HUES64 (cell line): ENCODE data around the gene RNASEH1.
A peak's percentile ranks its signal among the peaks of the same experiment; 100 is the strongest.

Experiments used
- H3K27ac ChIP-seq: 2 replicates; pipeline ENCODE4 v1.7.0; 2013; ENCODE audit warnings: low read depth, low read length, inconsistent platforms
- H3K27me3 ChIP-seq: 2 replicates; pipeline ENCODE4 v1.6.1; 2013; ENCODE audit warnings: mild to moderate bottlenecking, low read length; ENCODE audit not compliant: insufficient read depth
- H3K36me3 ChIP-seq: 2 replicates; pipeline ENCODE4 v1.6.1; 2013; ENCODE audit warnings: mild to moderate bottlenecking, low read length; ENCODE audit not compliant: insufficient read depth
- H3K4me1 ChIP-seq: 2 replicates; pipeline ENCODE4 v1.6.1; 2013; ENCODE audit warnings: mild to moderate bottlenecking, low read length, moderate library complexity; ENCODE audit not compliant: insufficient read depth
- H3K4me3 ChIP-seq: 2 replicates; pipeline ENCODE4 v1.5.1; 2013; ENCODE audit warnings: mild to moderate bottlenecking, low read length, moderate library complexity
- H3K9ac ChIP-seq: 2 replicates; pipeline ENCODE4 v1.6.1; 2013; ENCODE audit warnings: mild to moderate bottlenecking, low read depth, low read length
- H3K9me3 ChIP-seq: 2 replicates; pipeline ENCODE4 v1.6.1; 2013; ENCODE audit warnings: low read depth, low read length; ENCODE audit not compliant: insufficient read depth
- WGBS: fragments of 150-250, 120-280 bp; methylation state at CpG from one replicate; pipeline ENCODE4 v1.1.7; 2013; ENCODE audit warnings: missing lambda C conversion rate; 5-methylcytosine and 5-hydroxymethylcytosine counted together

RNASEH1 gene

DNA sequence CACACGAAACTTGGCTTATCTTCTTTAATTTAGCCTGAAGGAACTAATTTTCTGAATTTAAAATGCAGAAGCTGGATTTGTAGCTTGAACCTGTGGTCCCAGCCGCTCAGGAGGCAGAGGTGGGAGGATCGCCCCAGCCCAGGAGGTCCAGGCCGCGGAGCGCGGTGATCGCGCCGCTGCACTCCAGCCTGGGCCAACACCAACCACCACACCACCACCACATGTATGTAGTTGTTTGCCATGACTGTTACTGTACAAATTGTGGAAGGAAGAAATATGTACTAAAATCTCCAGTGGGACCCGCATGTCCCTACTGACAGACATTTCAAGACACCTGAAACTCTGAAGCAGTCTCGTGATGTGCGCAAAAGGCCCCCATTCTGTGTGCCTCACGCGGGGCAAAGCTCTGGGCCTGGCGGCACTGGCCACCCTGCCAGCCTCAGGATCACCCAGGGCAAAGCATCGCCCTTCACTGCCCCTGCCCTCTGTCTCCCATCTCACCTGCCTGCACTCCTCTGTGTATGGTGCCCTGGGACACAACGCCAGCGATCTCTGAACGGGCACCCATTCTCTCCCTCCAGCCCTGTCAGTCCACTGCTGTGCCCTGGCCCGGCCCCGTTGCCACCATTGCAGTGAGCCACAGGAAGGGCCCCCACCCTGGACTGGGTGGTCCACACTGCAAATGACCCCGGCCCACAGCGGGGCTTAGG is 28.7 kb downstream of the RNASEH1 start:
- Histone ChIP-seq H3K4me3 (no peak overlapping the region), H3K9ac (no peak overlapping the region), H3K4me1 (no peaks in the 10 kb centered on the region), H3K27me3 (no peaks in the 10 kb centered on the region), H3K9me3 (0 out of 2 replicates have a peak, but pooled peaks cover 5% of the 10 kb centered on the region), H3K36me3 (no peaks in the 10 kb centered on the region), H3K27ac (no peak overlapping the region)
- WGBS, result 95% methylated on average over 17 of the region's 24 CpGs

DNA sequence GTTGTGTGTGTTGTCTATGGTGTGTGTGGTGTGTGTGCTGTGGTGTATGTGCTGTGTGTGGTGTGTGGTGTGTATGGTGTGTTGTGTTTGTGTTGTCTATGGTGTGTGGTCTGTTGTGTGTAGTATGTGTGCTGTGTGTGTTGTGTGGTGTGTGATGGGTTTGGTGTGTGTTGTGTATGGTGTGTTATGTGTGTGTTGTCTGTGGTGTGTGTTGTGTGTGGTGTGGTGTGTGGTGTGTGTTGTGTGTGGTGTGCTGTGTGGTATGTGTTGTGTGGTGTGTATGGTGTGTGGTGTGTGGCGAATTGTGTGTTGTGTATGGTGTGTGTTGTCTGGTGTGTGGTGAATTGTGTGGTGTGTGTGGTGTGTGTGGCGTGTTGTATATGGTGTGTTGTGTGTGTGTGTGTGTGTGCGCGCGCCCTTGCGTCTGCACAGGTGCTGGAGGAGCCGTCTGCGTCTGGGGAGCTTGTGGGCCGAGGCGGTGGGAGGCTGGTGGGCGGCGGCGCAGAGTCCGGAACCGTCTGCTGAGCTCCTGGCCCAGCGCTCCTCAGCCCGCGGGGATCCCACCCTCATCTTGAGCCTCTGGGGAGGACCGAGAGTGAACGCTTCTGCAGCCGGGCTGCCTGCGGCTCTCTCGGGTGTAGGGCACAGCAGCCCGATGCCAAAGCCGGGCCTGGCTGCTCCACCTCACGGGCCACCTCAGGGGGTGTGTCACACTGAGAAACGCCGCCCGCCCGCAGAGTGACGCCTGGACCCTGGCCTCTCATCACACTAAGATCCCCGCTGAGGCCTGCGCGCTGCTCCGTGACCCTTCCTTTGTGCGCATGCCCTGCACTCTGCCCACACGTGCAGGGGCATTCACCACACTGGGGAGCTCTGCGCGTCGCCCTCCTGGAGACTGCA is 30.0 kb downstream of the RNASEH1 start:
- no peaks in the 10 kb centered on the region for H3K4me1 ChIP-seq
- no peaks in the 10 kb centered on the region for H3K27me3 ChIP-seq
- no peaks in the 10 kb centered on the region for H3K36me3 ChIP-seq
- 94% methylated on average over 40 of the region's 40 CpGs for WGBS
- no peaks in the 10 kb centered on the region for H3K9me3 ChIP-seq
- H3K9ac ChIP-seq, result no peak overlapping the region
- H3K4me3 ChIP-seq, result no peak overlapping the region
- H3K27ac ChIP-seq, result no peak overlapping the region

DNA sequence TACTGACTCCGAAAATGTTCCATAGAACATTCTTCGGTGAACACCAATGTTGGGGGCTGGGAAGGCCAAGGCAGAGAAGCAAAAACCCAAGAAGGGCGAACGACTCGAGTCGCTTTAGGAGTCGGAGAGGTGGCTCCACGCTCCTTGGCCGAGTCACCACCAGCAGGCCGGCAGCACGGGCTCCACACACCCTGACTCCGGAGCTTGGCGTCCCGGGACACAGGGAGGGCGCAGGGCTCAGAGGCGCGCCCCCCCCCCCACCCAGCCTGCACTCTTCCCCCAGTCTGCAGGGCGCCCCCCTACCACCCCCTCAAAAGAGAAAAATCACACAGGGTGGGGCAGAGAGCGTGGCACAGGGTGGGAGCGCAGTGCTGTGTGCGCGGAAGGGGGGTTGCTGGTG is 31.3 kb downstream of the RNASEH1 start:
- Histone ChIP-seq H3K36me3 (no peaks in the 10 kb centered on the region), H3K9me3 (no peaks in the 10 kb centered on the region), H3K27me3 (no peaks in the 10 kb centered on the region), H3K4me3 (no peak overlapping the region), H3K9ac (no peak overlapping the region), H3K27ac (no peak overlapping the region), H3K4me1 (no peaks in the 10 kb centered on the region)
- 90% methylated on average over 21 of the region's 22 CpGs for WGBS

DNA sequence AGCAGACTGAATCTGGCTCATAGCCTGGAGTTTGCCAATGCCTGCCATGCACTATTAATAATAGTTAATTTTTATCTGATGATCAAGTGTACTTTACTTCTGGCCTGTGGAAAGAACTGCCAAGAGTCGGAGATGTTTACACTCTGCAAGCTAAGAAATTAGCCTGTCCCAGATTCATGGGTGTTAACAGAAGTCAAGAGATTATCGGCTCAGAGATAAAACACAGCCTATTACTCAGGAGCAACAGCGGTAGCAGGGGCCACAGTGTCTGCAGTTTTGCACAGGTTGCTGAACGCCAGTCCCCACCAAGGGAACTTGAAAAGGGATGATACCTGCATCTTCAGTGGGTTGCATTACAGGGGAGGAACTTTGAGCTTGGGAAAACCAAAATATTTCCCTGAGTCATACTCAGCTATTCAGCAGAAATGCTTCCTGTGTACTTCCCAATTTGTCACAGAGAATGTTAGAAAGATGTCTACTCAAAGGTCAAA is 34.5 kb downstream of the RNASEH1 start:
- Histone ChIP-seq H3K36me3 (no peaks in the 10 kb centered on the region), H3K4me3 (no peak overlapping the region), H3K27ac (no peak overlapping the region), H3K4me1 (0 out of 2 replicates have a peak, but pooled peaks cover 5% of the 10 kb centered on the region), H3K27me3 (peaks cover 3% of the 10 kb centered on the region; the same call in 1 of the 2 replicates), H3K9ac (no peak overlapping the region), H3K9me3 (no peaks in the 10 kb centered on the region)
- WGBS, result 88% methylated on average over 4 of the region's 4 CpGs

DNA sequence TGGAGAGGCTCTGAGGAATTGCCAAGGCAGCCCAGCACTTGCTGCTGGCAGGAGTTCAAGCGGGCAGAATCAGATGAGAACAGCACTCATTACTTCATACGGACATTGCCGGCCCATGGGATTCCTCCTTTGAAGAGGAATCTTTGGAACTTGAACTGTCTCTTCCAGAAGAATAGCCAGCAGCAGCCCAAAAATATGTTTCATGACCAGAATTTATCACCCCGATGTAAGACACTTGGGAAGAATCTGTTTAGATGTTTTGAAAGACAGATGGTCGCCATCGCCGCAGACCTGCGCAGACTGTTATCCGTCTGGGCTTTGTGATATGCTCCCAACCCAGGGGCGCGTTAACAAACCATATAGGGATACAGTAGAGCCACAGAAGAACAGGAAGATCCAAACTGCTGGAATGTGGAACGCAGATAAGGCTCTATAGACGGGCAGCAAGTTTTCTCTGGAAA is 35.1 kb downstream of the RNASEH1 start:
- Histone ChIP-seq H3K4me3 (no peak overlapping the region), H3K27ac (no peak overlapping the region), H3K9ac (no peak overlapping the region), H3K36me3 (no peaks in the 10 kb centered on the region), H3K9me3 (no peaks in the 10 kb centered on the region), H3K27me3 (peaks cover 3% of the 10 kb centered on the region; the same call in 1 of the 2 replicates), H3K4me1 (peaks cover 7% of the 10 kb centered on the region; the same call in 1 of the 2 replicates)
- 90% methylated on average over 13 of the region's 13 CpGs for WGBS

DNA sequence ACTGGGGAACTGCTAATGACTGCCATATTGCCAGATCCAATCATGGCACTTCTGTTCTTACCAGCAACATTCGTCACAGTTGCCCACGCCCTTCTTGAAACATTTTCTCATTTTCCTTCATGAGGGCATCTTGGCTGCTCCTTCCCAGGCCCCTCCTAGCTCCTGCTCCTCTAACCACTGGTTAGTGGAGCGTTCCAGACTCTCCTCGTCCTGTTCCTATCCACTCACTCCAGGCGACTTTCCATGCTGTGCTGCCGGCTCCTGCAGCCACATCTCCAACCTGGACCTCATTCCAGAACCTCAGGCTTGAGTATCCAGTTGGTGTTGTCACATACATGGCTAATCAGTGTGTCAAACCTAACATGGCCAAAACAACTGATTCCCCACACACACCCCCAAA is 37.5 kb downstream of the RNASEH1 start:
- WGBS, result 93% methylated on average over 6 of the region's 6 CpGs

DNA sequence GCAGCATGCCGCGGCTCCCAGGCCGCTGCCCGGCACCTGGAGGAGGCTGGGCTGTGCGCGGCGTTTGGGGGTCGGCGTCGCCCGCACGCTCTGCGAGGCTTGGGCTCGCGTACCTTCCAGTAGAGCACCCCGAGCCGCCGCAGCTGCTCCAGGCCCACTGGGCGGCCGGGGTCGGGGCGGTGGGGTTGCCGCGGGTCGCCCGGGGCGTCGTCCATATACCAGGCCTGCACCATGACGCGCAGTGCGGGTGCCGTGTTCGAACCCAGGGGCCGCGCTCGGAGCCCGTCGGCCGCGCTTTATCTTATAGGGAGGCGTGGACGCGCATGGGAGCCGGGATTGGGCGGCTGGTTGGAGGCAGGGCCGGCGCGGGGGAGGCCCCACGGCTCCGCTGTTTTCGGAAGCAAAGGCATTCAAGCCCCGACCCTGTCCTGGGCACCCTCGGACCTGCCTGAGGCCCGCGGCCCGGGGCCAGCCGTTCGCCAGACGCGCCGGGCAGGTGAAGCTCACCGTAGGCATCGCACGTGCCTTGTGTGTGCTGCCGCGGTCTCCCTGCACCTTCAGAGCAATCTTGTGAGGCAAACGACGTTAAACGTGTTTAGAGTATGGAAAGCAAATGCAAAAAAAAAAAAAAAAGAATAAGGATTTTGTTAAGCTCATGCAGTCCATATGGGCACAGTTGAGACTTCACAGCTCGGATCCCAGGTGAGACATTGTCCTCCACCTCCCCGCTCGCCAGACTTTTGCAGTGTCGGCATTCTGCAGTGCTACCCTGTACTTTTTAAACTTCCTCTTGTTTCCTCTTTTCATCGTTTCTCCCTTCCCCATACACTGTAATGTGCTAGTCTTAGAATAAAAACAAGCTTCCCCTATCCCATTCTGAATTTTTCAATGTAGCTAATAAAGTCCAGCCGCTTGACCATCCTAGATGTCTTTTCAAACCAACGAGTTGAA is 38.6 kb downstream of the RNASEH1 start, which contains the start of gene ADI1:
ADI1 (minus strand) TSS at position 277 of the 951 bp plus-strand sequence; CDS start at position 233, 44 bp downstream.
- peak within 1 kb of the TSS; percentile 98 for H3K27ac ChIP-seq
- H3K9me3 ChIP-seq, result peaks cover 3% of the 10 kb centered on the region; the same call in 1 of the 2 replicates
- 7% methylated on average over 76 of the region's 76 CpGs for WGBS
- H3K27me3 ChIP-seq, result peaks cover 3% of the 10 kb centered on the region; the same call in 1 of the 2 replicates
- peak within 1 kb of the TSS; percentile 70 for H3K4me3 ChIP-seq
- H3K36me3 ChIP-seq, result no peaks in the 10 kb centered on the region
- peak within 1 kb of the TSS; percentile 76 for H3K9ac ChIP-seq
- peaks cover 11% of the 10 kb centered on the region; the same call in 1 of the 2 replicates for H3K4me1 ChIP-seq

More for the DNA sequence above, 37.5 kb downstream of the RNASEH1 start:
- Histone ChIP-seq H3K9ac (no peak overlapping the region), H3K4me3 (peak overlapping the region; percentile 61; the same call in 1 of the 2 replicates), H3K27me3 (peaks cover 3% of the 10 kb centered on the region; the same call in 1 of the 2 replicates), H3K9me3 (peaks cover 3% of the 10 kb centered on the region; the same call in 1 of the 2 replicates), H3K27ac (no peak overlapping the region), H3K36me3 (no peaks in the 10 kb centered on the region), H3K4me1 (peaks cover 11% of the 10 kb centered on the region; the same call in 1 of the 2 replicates)

DNA sequence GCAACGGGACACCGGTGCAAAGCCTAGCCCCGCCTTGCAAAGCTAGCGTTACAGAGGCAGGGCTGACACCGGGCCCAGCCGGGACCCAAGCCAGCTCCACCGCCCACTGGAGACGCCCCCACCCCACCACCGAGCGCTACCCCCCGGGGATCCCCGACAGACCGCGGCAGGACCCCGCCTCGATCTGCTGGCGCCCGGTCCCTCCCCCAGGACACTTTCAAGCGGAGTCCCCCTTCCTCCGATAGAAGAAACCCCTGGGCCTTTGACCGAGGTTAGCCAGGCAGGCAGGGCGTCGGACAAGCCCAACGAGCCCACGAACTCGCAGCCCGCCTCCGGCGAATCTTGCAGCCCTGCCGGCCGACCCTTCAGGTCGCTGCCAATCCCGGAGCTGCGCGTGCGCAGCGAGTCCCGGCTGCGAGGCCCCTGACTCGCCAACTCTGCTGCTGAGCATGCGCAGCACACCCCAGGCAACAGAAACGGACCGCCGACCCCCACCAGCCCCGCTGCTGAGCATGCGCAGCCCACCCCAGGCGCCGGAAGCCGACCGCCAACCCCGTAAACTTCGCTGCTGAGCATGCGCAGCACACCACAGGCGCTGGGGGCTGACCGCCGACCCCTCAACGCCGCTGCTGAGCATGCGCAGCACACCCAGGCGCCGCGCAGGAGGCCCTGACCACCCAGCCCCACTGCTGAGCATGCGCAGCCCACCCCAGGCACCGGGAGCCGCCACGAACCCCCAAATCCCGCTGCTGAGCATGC is 39.5 kb downstream of the RNASEH1 start:
- Histone ChIP-seq H3K4me3 (peak overlapping the region; percentile 70), H3K4me1 (peaks cover 11% of the 10 kb centered on the region; the same call in 1 of the 2 replicates), H3K27me3 (peaks cover 3% of the 10 kb centered on the region; the same call in 1 of the 2 replicates), H3K27ac (peak overlapping the region; percentile 98), H3K9me3 (peaks cover 3% of the 10 kb centered on the region; the same call in 1 of the 2 replicates), H3K9ac (peak overlapping the region; percentile 76), H3K36me3 (no peaks in the 10 kb centered on the region)
- under 1% methylated on average over 67 of the region's 67 CpGs for WGBS

DNA sequence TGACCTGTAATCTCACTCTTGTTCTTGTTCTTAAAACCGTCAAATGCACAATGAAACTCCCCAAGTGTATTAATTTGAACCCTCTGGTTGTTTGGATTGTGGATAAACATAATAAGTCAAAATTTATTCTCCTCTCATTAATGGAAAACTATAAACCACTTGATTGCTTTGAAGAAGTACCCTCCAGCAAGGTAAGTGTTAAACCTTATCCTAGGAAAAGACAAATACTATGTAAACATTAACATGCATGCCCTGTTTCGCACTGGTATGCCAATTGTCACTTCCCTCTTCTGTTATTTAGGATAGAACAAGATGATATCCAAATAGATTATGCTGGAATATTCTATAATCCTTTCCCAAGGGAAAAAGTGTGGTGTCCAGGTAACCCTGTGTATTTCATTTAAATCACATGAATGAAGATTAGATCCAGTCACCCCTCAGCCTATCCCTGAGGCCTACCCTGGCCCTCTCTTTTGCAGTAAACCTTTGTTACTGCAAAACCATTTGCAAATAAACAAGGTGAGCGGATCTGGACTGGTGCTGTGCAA is 40.1 kb downstream of the RNASEH1 start:
- H3K4me1 ChIP-seq, result peaks cover 11% of the 10 kb centered on the region; the same call in 1 of the 2 replicates
- peak overlapping the region; percentile 70 for H3K4me3 ChIP-seq
- no peaks in the 10 kb centered on the region; the same call in 1 of the 2 replicates for H3K36me3 ChIP-seq
- peaks cover 3% of the 10 kb centered on the region; the same call in 1 of the 2 replicates for H3K9me3 ChIP-seq
- peak overlapping the region; percentile 76 for H3K9ac ChIP-seq
- 10% methylated on average over 2 of the region's 3 CpGs for WGBS
- H3K27me3 ChIP-seq, result peaks cover 3% of the 10 kb centered on the region; the same call in 1 of the 2 replicates
- H3K27ac ChIP-seq, result peak overlapping the region; percentile 98
